ENCODE results near the gene ZNF438.

The ZNF438 gene

DNA sequence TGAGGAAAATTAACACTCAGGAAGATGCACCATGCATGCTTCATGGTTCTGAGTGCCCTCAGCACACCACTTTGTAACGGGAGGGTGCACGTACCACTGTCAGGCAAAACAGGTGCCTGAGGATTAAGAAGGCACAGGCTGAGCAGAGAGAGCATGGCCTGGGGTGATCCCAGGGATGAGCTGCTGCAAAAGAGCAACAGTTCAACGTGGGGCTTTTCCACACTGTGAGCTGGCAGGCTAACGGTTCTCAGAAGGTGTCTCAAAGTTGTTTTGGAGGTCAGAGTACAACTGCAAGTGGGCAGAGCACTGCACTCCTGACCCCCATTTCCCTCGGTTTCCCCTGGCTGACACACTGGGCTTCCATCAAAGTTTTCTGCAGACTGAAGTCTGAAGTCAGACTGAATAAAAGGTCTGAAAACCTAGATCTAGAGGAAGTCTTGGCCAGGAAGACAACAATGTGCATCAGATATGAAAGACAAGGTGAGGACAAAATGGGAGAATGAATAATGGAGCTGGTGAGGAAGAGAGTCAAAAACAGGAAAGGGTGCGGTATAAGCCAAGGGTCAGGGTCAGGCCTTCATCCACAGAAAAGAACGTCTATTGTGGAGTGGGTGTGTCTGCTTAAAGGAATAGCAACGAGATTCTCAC is 20.5 kb downstream of the ZNF438 start:
- no peak for TF ChIP-seq CTCF (IDR thresholded peaks at IDR 0.05; ENCODE audit: low read depth, low read length)
- no peak for DNase-seq (ENCODE audit: extremely low read depth, low read depth)

- DNase-seq (ENCODE audit: extremely low read depth, low read depth), result no peak
- TF ChIP-seq CTCF (IDR thresholded peaks at IDR 0.05; ENCODE audit: low read depth, low read length), result no peak
Observed at GRCh38 chr10:31010062-31010461, 21.6 kb downstream of the ZNF438 start.

GRCh38 chr10:31005895-31006294 is 25.8 kb downstream of the ZNF438 start:
- DNase-seq (ENCODE audit: extremely low read depth, low read depth), result no peak
- no peak for TF ChIP-seq CTCF (IDR thresholded peaks at IDR 0.05; ENCODE audit: low read depth, low read length)

GRCh38 chr10:31004611-31005193 is 27.0 kb downstream of the ZNF438 start:
- no peak for TF ChIP-seq CTCF (IDR thresholded peaks at IDR 0.05; ENCODE audit: low read depth, low read length)
- no peak for DNase-seq (ENCODE audit: extremely low read depth, low read depth)

DNA sequence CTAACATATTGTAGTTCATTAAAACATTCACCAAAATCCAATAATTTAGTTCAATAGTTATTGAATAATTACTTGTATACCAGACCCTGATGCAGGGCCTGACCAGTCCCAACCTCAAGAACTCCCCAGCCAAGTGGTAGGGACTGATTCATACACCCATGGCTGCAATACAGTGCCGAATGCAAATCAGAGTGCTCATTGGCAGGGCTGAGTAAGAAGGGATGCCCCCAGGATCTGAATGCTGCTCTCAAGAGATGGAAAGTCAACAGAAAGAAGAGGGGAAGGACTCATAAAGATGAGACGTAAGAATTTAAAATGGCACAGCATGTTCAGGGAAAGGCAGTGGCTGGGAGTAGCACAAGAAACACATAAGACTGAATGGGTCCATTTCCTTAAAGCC is 29.9 kb downstream of the ZNF438 start:
- TF ChIP-seq CTCF (IDR thresholded peaks at IDR 0.05; ENCODE audit: low read depth, low read length), result no peak
- DNase-seq (ENCODE audit: extremely low read depth, low read depth), result no peak

- no peak for DNase-seq (ENCODE audit: extremely low read depth, low read depth)
- no peak for TF ChIP-seq CTCF (IDR thresholded peaks at IDR 0.05; ENCODE audit: low read depth, low read length)
Observed at GRCh38 chr10:31000867-31001266, 30.8 kb downstream of the ZNF438 start.

GRCh38 chr10:31000071-31000782 is 31.4 kb downstream of the ZNF438 start:
- no peak for TF ChIP-seq CTCF (IDR thresholded peaks at IDR 0.05; ENCODE audit: low read depth, low read length)
- no peak for DNase-seq (ENCODE audit: extremely low read depth, low read depth)
